ENCODE data around the gene PSMA7.
A peak's percentile ranks its signal among the peaks of the same experiment; 100 is the strongest.

The PSMA7 gene

GRCh38 chr20:62135573-62136266 lies 7.5 kb downstream of the PSMA7 start:
- no peak for DNase-seq

- DNase-seq: no peak
These were observed 8.4 kb downstream of the PSMA7 start for GRCh38 chr20:62134735-62135231.

- no peak for DNase-seq
These were observed 9.3 kb downstream of the PSMA7 start for GRCh38 chr20:62133864-62134263.

GRCh38 chr20:62133051-62133845 lies 9.9 kb downstream of the PSMA7 start:
- no peak for DNase-seq

- no peak for DNase-seq
These were observed 10.8 kb downstream of the PSMA7 start for GRCh38 chr20:62132421-62132820.

GRCh38 chr20:62131560-62132320 lies 11.5 kb downstream of the PSMA7 start:
- DNase-seq: no peak

- no peak for DNase-seq
These were observed 13.3 kb downstream of the PSMA7 start for GRCh38 chr20:62129731-62130531.

- no peak for DNase-seq
These were observed 14.7 kb downstream of the PSMA7 start for GRCh38 chr20:62128502-62128901.

GRCh38 chr20:62127799-62128198 lies 15.4 kb downstream of the PSMA7 start:
- no peak for DNase-seq

- no peak for DNase-seq
These were observed 17.1 kb downstream of the PSMA7 start for GRCh38 chr20:62126141-62126540.

GRCh38 chr20:62123450-62124118 lies 19.6 kb downstream of the PSMA7 start:
- DNase-seq: no peak

- DNase-seq: peak; percentile 20
These were observed 20.3 kb downstream of the PSMA7 start for GRCh38 chr20:62122654-62123449.

GRCh38 chr20:62121776-62122653 lies 21.2 kb downstream of the PSMA7 start, which contains the start of gene LSM14B:
Gene LSM14B, plus strand, starts transcription at chr20:62122475. Its CDS starts 192 bp downstream, at chr20:62122667.
- peak; percentile 96 for DNase-seq

- peak; percentile 58 for DNase-seq
These were observed 22.0 kb downstream of the PSMA7 start for GRCh38 chr20:62120990-62121775.

- DNase-seq: no peak
These were observed 22.8 kb downstream of the PSMA7 start for GRCh38 chr20:62120365-62120762.

- DNase-seq: no peak
These were observed 23.4 kb downstream of the PSMA7 start for GRCh38 chr20:62119591-62120364.

GRCh38 chr20:62119115-62119514 lies 24.1 kb downstream of the PSMA7 start:
- DNase-seq: no peak
